IMR-90 (cell line): ENCODE results near the gene SEPTIN5. TPM values are rescaled to one million over a fixed set of nuclear protein-coding genes. Genes with fewer than 3 reads are reported as not detected.

ENCODE experiments used
- ATAC-seq: fragments of 200-7000 bp; cut with Tn5 transposase; 2 replicates; pipeline ENCODE4 v1.9.1; 2020; ENCODE audit warnings: low read depth, mild to moderate bottlenecking, moderate library complexity
- BruUV-seq: library from RNA; stranded (reverse); fragments of 400-500 nt; replicated peaks from 2 replicates; lab custom pipeline; 2021; lab: Mats Ljungman, UMichigan
- CTCF ChIA-PET: fragments of 300-600 bp; formaldehyde crosslinking; extraction: SDS; loops from one replicate; lab custom pipeline; 2021; ENCODE audit warnings: antibody characterized with exemption; lab: Yijun Ruan, JAX
- POLR2A ChIA-PET: fragments of 300-600 bp; sonication (Branson Sonifier 250); formaldehyde crosslinking; loops from one replicate; lab custom pipeline; 2022; ENCODE audit warnings: antibody characterized with exemption; ENCODE audit not compliant: unreplicated experiment; lab: Charles Lee
- DNase-seq: peaks from one replicate; pipeline ENCODE4 v3.0.0; 2013
- H2AFZ ChIP-seq: replicated peaks from 2 replicates; pipeline ENCODE3; 2013; ENCODE audit warnings: low read length, mild to moderate bottlenecking; ENCODE audit not compliant: poor library complexity
- H2AK5ac ChIP-seq: 2 replicates; pipeline ENCODE4 v1.6.1; 2013; ENCODE audit warnings: low read depth, low read length, inconsistent platforms
- H2AK9ac ChIP-seq: replicated peaks from 2 replicates; pipeline ENCODE3; 2013; ENCODE audit warnings: mild to moderate bottlenecking, low read depth, low read length, moderate library complexity; ENCODE audit not compliant: poor library complexity
- H2BK120ac ChIP-seq: 2 replicates; pipeline ENCODE4 v1.6.1; 2013; ENCODE audit warnings: low read depth, low read length, inconsistent platforms
- H2BK15ac ChIP-seq: 3 replicates; pipeline ENCODE4 v1.6.1; 2013; ENCODE audit warnings: low read depth, low read length, inconsistent platforms
- H2BK20ac ChIP-seq: 2 replicates; pipeline ENCODE4 v1.6.1; 2013; ENCODE audit warnings: low read depth, mild to moderate bottlenecking, inconsistent platforms, low read length, moderate library complexity
- H2BK5ac ChIP-seq: 2 replicates; pipeline ENCODE4 v1.6.1; 2013; ENCODE audit warnings: mild to moderate bottlenecking, low read depth, low read length, inconsistent platforms; ENCODE audit not compliant: poor library complexity, severe bottlenecking
- H3K14ac ChIP-seq: replicated peaks from 2 replicates; pipeline ENCODE4 v1.6.1; 2013; ENCODE audit warnings: low read depth, low read length, inconsistent platforms
- H3K18ac ChIP-seq: 2 replicates; pipeline ENCODE4 v1.6.1; 2013; ENCODE audit warnings: low read depth, low read length, control low read depth
- H3K23ac ChIP-seq: 2 replicates; pipeline ENCODE4 v1.6.1; 2013; ENCODE audit warnings: low read depth, low read length, inconsistent platforms
- H3K27ac ChIP-seq: 2 replicates; pipeline ENCODE4 v1.5.1; 2013; ENCODE audit warnings: mild to moderate bottlenecking, control low read depth, low read length; ENCODE audit not compliant: insufficient read depth
- H3K27me3 ChIP-seq: 2 replicates; pipeline ENCODE4 v1.6.1; 2013; ENCODE audit warnings: low read length; ENCODE audit not compliant: control insufficient read depth, insufficient read depth
- H3K36me3 ChIP-seq: 2 replicates; pipeline ENCODE4 v1.6.1; 2013; ENCODE audit warnings: low read length, mixed read lengths; ENCODE audit not compliant: control insufficient read depth, insufficient read depth
- H3K4ac ChIP-seq: 2 replicates; pipeline ENCODE4 v1.6.1; 2013; ENCODE audit warnings: low read depth, low read length, inconsistent platforms
- H3K4me1 ChIP-seq: 2 replicates; pipeline ENCODE4 v1.6.1; 2013; ENCODE audit warnings: low read length, mixed read lengths; ENCODE audit not compliant: control insufficient read depth, insufficient read depth
- H3K4me2 ChIP-seq: 2 replicates; pipeline ENCODE4 v1.6.1; 2013; ENCODE audit warnings: low read depth, mild to moderate bottlenecking, control low read depth, low read length, moderate library complexity
- H3K4me3 ChIP-seq: 2 replicates; pipeline ENCODE4 v1.5.1; 2013; ENCODE audit warnings: low read depth, mild to moderate bottlenecking, control low read depth, low read length, moderate library complexity; ENCODE audit not compliant: insufficient read depth
- H3K56ac ChIP-seq: 2 replicates; pipeline ENCODE4 v1.6.1; 2013; ENCODE audit warnings: low read length, inconsistent platforms; ENCODE audit not compliant: insufficient read depth; ENCODE audit errors: extremely low read depth
- H3K79me1 ChIP-seq, 2 experiments: 2 replicates each; pipeline ENCODE4 v1.6.1; 2013; ENCODE audit warnings: low read length in 2 of 2, inconsistent platforms in 1 of 2, low read depth in 1 of 2
- H3K9ac ChIP-seq: 2 replicates; pipeline ENCODE4 v1.6.1; 2013; ENCODE audit warnings: low read depth, low read length, control low read depth
- H3K9me1 ChIP-seq: 2 replicates; pipeline ENCODE4 v1.6.1; 2013; ENCODE audit warnings: low read length, inconsistent platforms; ENCODE audit not compliant: insufficient read depth
- H3K9me3 ChIP-seq: 2 replicates; pipeline ENCODE4 v1.6.1; 2013; ENCODE audit warnings: low read length; ENCODE audit not compliant: control insufficient read depth, insufficient read depth
- H4K20me1 ChIP-seq: 2 replicates; pipeline ENCODE4 v1.6.1; 2013; ENCODE audit warnings: low read length, inconsistent platforms; ENCODE audit not compliant: insufficient read depth
- H4K5ac ChIP-seq: 2 replicates; pipeline ENCODE4 v1.6.1; 2013; ENCODE audit warnings: mild to moderate bottlenecking, low read depth, low read length, control low read depth
- H4K8ac ChIP-seq, 2 experiments: 2 replicates each; pipeline ENCODE4 v1.6.1; 2013; ENCODE audit warnings: low read depth in 2 of 2, low read length in 2 of 2, control low read depth in 1 of 2, inconsistent platforms in 1 of 2
- H4K91ac ChIP-seq: 2 replicates; pipeline ENCODE4 v1.6.1; 2013; ENCODE audit warnings: low read depth, low read length, inconsistent platforms; ENCODE audit not compliant: insufficient read depth
- FOS ChIP-seq: fragments of 150-350 bp; IDR thresholded peaks from 2 replicates; pipeline ENCODE4 v1.6.1; 2016; ENCODE audit warnings: low read depth, low read length
- MAZ ChIP-seq: IDR thresholded peaks from 2 replicates; pipeline ENCODE4 v1.6.1; 2012; ENCODE audit warnings: low read depth, mild to moderate bottlenecking, low read length, improper control_type of control experiment, moderate library complexity, borderline replicate concordance
- MXI1 ChIP-seq: IDR thresholded peaks from 2 replicates; pipeline ENCODE4 v1.6.1; 2012; ENCODE audit warnings: low read depth, mild to moderate bottlenecking, low read length, moderate library complexity, borderline replicate concordance
- RAD21 ChIP-seq: IDR thresholded peaks from 2 replicates; pipeline ENCODE4 v1.6.1; 2012; ENCODE audit warnings: low read length, improper control_type of control experiment
- SMC3 ChIP-seq: fragments of 150-350 bp; IDR thresholded peaks from 2 replicates; pipeline ENCODE4 v1.6.1; 2016; ENCODE audit warnings: low read depth, mild to moderate bottlenecking, antibody characterized with exemption, low read length, moderate library complexity
- USF2 ChIP-seq: fragments of 150-350 bp; IDR thresholded peaks from 2 replicates; pipeline ENCODE4 v1.6.1; 2017; ENCODE audit warnings: mild to moderate bottlenecking, antibody characterized with exemption, low read length, low read depth
- WGBS, 2 experiments: methylation state at CpG; one replicate each; pipeline versions ENCODE4 v1.1.5 to v1.1.7; 2013; ENCODE audit warnings: missing lambda C conversion rate in 2 of 2; ENCODE audit not compliant: insufficient read length in 1 of 2; ENCODE audit errors: extremely low coverage in 2 of 2; 5-methylcytosine and 5-hydroxymethylcytosine counted together
- dilution Hi-C: fragments of 300-500 bp; cut with HindIII; formaldehyde crosslinking; loops from one replicate; pipeline ENCODE4 v1.14.3; 2018; ENCODE audit warnings: low sequenced_read_pairs; ENCODE audit not compliant: unreplicated experiment
- in situ Hi-C: fragments of 300-500 bp; cut with MboI; formaldehyde crosslinking; loops from 3 replicates; pipeline ENCODE4 v1.14.3; 2019; ENCODE audit warnings: low sequenced_read_pairs, inconsistent platforms, mixed read lengths
- intact Hi-C: fragments of 100-400 bp; cut with micrococcal nuclease; formaldehyde crosslinking; loops from 2 replicates; pipeline ENCODE4 v1.10.0; 2022
- polyA plus RNA-seq, 3 experiments: library from polyadenylated mRNA; depleted of rRNA; stranded (reverse); fragments of >200 nt; gene quantifications; 2 replicates each; pipeline ENCODE4 v1.2.3, GENCODE V29; 2012; ENCODE audit warnings: low replicate concordance in 1 of 3
- total RNA-seq: library from RNA; depleted of rRNA; stranded (reverse); fragments of >200 nt; gene quantifications from 2 replicates; pipeline ENCODE4 v1.2.3, GENCODE V29; 2012
- TF ChIP-seq, protein P1 (sequence below): conservative IDR thresholded peaks from 2 replicates; pipeline ENCODE4 v1.5.1; 2012; ENCODE audit warnings: mild to moderate bottlenecking, low read depth, low read length, improper control_type of control experiment

The SEPTIN5 gene
- total and polyA plus RNA-seq, 2 of the 4 experiments (the other 2 are of a cell fraction): 16.8 to 20.7 TPM

DNA sequence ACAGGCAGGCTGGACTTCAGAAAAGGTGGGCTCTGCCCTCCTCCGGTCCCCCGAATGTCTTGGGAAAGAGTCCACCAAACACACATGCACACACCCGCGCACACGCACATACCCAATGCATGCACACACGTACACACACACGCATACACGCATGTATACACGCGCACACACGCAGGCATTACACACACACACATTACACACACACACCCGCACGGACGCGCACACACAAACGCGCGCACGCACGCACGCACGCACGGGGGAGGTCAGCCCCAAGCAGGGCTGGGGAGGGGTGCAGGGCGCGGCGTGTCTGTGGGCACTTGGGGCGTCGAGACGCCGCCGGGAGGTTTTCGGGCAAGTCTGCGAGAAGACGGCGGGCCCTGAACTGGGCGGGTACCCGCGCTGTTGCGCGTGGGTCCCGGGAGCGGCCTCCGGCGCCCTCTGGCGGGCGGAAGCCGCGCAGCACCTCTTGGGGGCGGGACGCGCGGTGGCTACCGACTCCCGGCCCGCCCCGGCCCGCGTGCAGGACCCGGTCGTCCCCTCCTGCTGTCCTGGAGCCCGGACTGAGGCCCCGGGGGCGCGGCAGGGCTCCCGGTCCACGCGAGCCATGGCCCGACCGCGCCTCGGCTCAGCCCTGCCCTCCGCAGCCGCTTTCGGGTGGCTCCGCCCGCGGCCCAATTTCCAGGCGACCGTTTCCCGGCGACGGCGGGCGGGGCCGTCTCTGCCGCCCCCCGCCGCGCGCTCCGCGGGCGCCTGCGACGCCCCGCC lies 3.6 kb downstream of the SEPTIN5 start:
- H3K27ac ChIP-seq: peak overlapping the region; percentile 19; the same call in 1 of the 2 replicates
- peak overlapping the region; percentile 92 for H2AK9ac ChIP-seq
- peaks cover 0 to 4% of the 10 kb centered on the region in 2 experiments; a peak in 1 of 4 replicates for H3K79me1 ChIP-seq
- POLR2A ChIA-PET: no interaction called here
- ATAC-seq (peak; percentile 90), DNase-seq (peak; percentile 52)
- H3K9me3 ChIP-seq: no peaks in the 10 kb centered on the region
- WGBS, 2 experiments: 12% methylated on average over 60 of the region's 96 CpGs; no CpG with 5 or more reads in 1 of the 2 experiments
- no peak overlapping the region; the same call in 1 of the 2 replicates for H4K91ac ChIP-seq
- peaks cover 15% of the 10 kb centered on the region for H3K4me1 ChIP-seq
- peaks cover 16% of the 10 kb centered on the region for H3K27me3 ChIP-seq
- no peak overlapping the region for H3K14ac ChIP-seq
- peaks cover 14% of the 10 kb centered on the region for H3K36me3 ChIP-seq
- 0 out of 2 replicates have a peak overlapping the region, but pooled peaks have one; percentile 17 for H3K18ac ChIP-seq
- H3K4me2 ChIP-seq: peak overlapping the region; percentile 93
- peaks cover 3% of the 10 kb centered on the region; the same call in 1 of the 2 replicates for H4K20me1 ChIP-seq
- intact Hi-C loops (loop anchor here (1.0 kb wide), 2 partner anchors 39 to 86 kb away; no protein-coding TSS in a partner anchor), dilution Hi-C loops (no loop called here), in situ Hi-C loops (no loop called here)
- H3K4me3 ChIP-seq: peak overlapping the region; percentile 71
- no TSS peak for BruUV-seq
- CTCF ChIA-PET: no interaction called here
- H2AK5ac ChIP-seq: peak overlapping the region; percentile 90; the same call in 1 of the 2 replicates
- peak overlapping the region; percentile 48 for H2BK5ac ChIP-seq
- H2BK20ac ChIP-seq: no peak overlapping the region
- peak overlapping the region; percentile 98 for H2AFZ ChIP-seq
- peak overlapping the region; percentile 50; the same call in 1 of the 2 replicates for H3K9ac ChIP-seq
- no peak overlapping the region; the same call in 2 of the 3 replicates for H2BK15ac ChIP-seq
- no peak overlapping the region; the same call in 1 of the 2 replicates for H3K23ac ChIP-seq
- peak overlapping the region; percentile 83 for H4K5ac ChIP-seq
- no peak overlapping the region for H3K56ac ChIP-seq
- peaks cover 7% of the 10 kb centered on the region for H3K9me1 ChIP-seq
- peak overlapping the region; percentile 71 to 87 for H4K8ac ChIP-seq
- TF ChIP-seq RAD21 (peak; percentile 87), SMC3 (peak; percentile 68), MAZ (peak; percentile 79; the same call in 1 of the 2 replicates), FOS (no peak), MXI1 (peak; percentile 69), USF2 (no peak)
- TF ChIP-seq, protein P1, sequence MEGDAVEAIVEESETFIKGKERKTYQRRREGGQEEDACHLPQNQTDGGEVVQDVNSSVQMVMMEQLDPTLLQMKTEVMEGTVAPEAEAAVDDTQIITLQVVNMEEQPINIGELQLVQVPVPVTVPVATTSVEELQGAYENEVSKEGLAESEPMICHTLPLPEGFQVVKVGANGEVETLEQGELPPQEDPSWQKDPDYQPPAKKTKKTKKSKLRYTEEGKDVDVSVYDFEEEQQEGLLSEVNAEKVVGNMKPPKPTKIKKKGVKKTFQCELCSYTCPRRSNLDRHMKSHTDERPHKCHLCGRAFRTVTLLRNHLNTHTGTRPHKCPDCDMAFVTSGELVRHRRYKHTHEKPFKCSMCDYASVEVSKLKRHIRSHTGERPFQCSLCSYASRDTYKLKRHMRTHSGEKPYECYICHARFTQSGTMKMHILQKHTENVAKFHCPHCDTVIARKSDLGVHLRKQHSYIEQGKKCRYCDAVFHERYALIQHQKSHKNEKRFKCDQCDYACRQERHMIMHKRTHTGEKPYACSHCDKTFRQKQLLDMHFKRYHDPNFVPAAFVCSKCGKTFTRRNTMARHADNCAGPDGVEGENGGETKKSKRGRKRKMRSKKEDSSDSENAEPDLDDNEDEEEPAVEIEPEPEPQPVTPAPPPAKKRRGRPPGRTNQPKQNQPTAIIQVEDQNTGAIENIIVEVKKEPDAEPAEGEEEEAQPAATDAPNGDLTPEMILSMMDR: peak; percentile 95
- peak overlapping the region; percentile 64 for H2BK120ac ChIP-seq
- H3K4ac ChIP-seq: peak overlapping the region; percentile 77
